Breast epithelium (tissue), 4 donors: ENCODE measurements around the gene QSOX2. TPM values are rescaled to one million over a fixed set of nuclear protein-coding genes. Genes with fewer than 3 reads are reported as not detected.

ENCODE experiments used
- DNase-seq, 2 donors: peaks; one replicate each; pipeline ENCODE4 v3.0.0-alpha.2; 2019; ENCODE audit warnings: low spot score in 2 of 2
- H3K27ac ChIP-seq, 2 donors: fragments of 200-600 bp; sonication (generic) in 1 of 2; one replicate each; pipeline ENCODE4 v1.5.1; 2016 to 2019; ENCODE audit warnings: mild to moderate bottlenecking in 1 of 2
- H3K27me3 ChIP-seq, 2 donors: fragments of 200-600 bp; sonication (generic) in 1 of 2; one replicate each; pipeline versions ENCODE4 v1.5.1 to v1.6.0; 2017 to 2019; ENCODE audit warnings: control low read depth in 1 of 2, mild to moderate bottlenecking in 1 of 2
- H3K36me3 ChIP-seq: fragments of 200-600 bp; one replicate; pipeline ENCODE4 v1.5.1; 2019
- H3K4me1 ChIP-seq, 2 donors: fragments of 200-600 bp; sonication (generic); one replicate each; pipeline ENCODE4 v1.5.1; 2016 to 2019; ENCODE audit warnings: control low read depth in 1 of 2
- H3K4me3 ChIP-seq, 3 donors: fragments of 200-600 bp; sonication (generic); 1 replicate in 2 of 3; 2 replicates in 1 of 3; pipeline ENCODE4 v1.5.1; 2016 to 2019; ENCODE audit warnings: mild to moderate bottlenecking in 3 of 3, moderate library complexity in 2 of 3
- H3K9me3 ChIP-seq, 2 donors: fragments of 200-600 bp; sonication (generic) in 1 of 2; one replicate each; pipeline ENCODE4 v1.5.1; 2016 to 2019; ENCODE audit warnings: control low read depth in 1 of 2
- POLR2A ChIP-seq: fragments of 450-650 bp; IDR thresholded peaks from one replicate; pipeline ENCODE4 v1.6.1; 2016; ENCODE audit warnings: antibody characterized with exemption, mild to moderate bottlenecking, moderate library complexity
- POLR2AphosphoS5 ChIP-seq, 3 donors: sonication (generic); formaldehyde crosslinking; IDR thresholded peaks; one replicate each; pipeline ENCODE4 v1.6.1; 2017; ENCODE audit warnings: antibody characterized with exemption in 3 of 3
- intact Hi-C: fragments of 100-400 bp; cut with DNase I; formaldehyde crosslinking; loops from one replicate; pipeline ENCODE4 v1.15.1; 2023; ENCODE audit warnings: low total_unique reads
- total RNA-seq, 3 donors: library from RNA; depleted of rRNA; stranded (reverse); fragments of >200 nt; gene quantifications; one replicate each; pipeline ENCODE4 v1.1.0, GENCODE V29; 2016
- TF ChIP-seq, protein P1 (sequence below), 3 donors: fragments of 450-650 bp; IDR thresholded peaks; one replicate each; pipeline ENCODE4 v1.5.1; 2016 to 2017; ENCODE audit warnings: antibody characterized with exemption in 3 of 3, mild to moderate bottlenecking in 3 of 3, moderate library complexity in 3 of 3

The QSOX2 gene
- total RNA-seq, 3 donors from 2014 or later = 5.6 to 8.8 (median 6.2) TPM

DNA sequence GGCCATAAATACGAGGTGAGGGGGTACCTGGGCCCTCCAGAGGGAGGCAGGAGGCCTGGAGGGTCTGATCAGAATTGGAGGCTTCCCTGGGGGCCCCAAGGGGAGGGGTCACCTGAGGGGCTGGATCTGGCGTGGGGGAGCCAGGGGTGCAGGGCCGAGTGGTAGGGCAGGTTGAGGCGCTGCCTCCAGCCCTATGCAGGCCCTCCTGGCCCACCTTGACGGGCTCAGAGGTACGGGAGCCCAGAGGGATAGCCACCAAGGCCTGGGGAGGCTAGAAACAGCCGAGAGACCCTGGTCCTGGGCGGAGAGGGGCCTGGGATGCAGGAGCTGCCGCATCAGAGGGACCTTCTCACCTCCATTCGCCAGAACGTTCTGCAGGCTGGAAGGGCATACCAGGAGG, 65.0 kb downstream of the QSOX2 start:
- H3K4me1 ChIP-seq = no peaks in the 10 kb centered on the region
- H3K27me3 ChIP-seq = peaks cover 0 to 38% of the 10 kb centered on the region in 2 donors
- H3K4me3 ChIP-seq = no peak overlapping the region
- H3K27ac ChIP-seq = no peak overlapping the region
- TF ChIP-seq, protein P1, sequence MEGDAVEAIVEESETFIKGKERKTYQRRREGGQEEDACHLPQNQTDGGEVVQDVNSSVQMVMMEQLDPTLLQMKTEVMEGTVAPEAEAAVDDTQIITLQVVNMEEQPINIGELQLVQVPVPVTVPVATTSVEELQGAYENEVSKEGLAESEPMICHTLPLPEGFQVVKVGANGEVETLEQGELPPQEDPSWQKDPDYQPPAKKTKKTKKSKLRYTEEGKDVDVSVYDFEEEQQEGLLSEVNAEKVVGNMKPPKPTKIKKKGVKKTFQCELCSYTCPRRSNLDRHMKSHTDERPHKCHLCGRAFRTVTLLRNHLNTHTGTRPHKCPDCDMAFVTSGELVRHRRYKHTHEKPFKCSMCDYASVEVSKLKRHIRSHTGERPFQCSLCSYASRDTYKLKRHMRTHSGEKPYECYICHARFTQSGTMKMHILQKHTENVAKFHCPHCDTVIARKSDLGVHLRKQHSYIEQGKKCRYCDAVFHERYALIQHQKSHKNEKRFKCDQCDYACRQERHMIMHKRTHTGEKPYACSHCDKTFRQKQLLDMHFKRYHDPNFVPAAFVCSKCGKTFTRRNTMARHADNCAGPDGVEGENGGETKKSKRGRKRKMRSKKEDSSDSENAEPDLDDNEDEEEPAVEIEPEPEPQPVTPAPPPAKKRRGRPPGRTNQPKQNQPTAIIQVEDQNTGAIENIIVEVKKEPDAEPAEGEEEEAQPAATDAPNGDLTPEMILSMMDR (IDR thresholded peaks at IDR 0.05) = no peak
- TF ChIP-seq POLR2AphosphoS5 (IDR thresholded peaks at IDR 0.05) (no peak), POLR2A (no peak)
- intact Hi-C loops = no loop called here
- no peak for DNase-seq
- no peaks in the 10 kb centered on the region for H3K36me3 ChIP-seq
- no peaks in the 10 kb centered on the region for H3K9me3 ChIP-seq

DNA sequence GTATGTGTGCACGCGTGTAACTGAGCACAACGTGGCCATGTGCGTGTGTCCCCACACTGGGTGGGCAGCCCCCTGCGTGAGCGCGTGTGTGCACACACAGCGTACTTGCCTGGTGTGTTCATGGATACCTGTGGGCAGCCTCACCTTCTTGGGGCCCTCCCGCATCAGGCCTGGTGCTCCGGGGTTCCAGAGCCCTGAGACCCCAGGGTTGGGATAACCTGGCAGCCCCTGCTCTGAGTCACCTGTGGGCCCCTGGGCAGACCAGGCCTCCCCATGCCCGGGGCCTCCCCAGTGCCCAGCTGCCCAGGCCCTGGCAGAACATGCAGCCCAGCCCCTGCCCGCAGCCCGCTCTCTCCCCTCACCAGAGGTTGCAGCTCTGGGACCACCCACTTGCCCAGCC, 65.9 kb downstream of the QSOX2 start:
- Histone ChIP-seq H3K9me3 (no peaks in the 10 kb centered on the region), H3K36me3 (no peaks in the 10 kb centered on the region), H3K4me3 (no peak overlapping the region), H3K27me3 (peaks cover 0 to 31% of the 10 kb centered on the region in 2 donors), H3K4me1 (no peaks in the 10 kb centered on the region), H3K27ac (no peak overlapping the region)
- intact Hi-C loops = no loop called here
- TF ChIP-seq, protein P1 (IDR thresholded peaks at IDR 0.05) = no peak
- no peak for TF ChIP-seq POLR2AphosphoS5 (IDR thresholded peaks at IDR 0.05)
- no peak for TF ChIP-seq POLR2A
- no peak for DNase-seq

GRCh38 chr9:136179101-136179616, 66.5 kb downstream of the QSOX2 start:
- H3K27ac ChIP-seq = no peak overlapping the region

GRCh38 chr9:136178773-136179075, 66.9 kb downstream of the QSOX2 start:
- Histone ChIP-seq H3K4me1 (no peaks in the 10 kb centered on the region), H3K27ac (no peak overlapping the region), H3K9me3 (no peaks in the 10 kb centered on the region), H3K36me3 (no peaks in the 10 kb centered on the region), H3K27me3 (peaks cover 0 to 29% of the 10 kb centered on the region in 2 donors), H3K4me3 (no peak overlapping the region)
- intact Hi-C loops = no loop called here
- TF ChIP-seq, protein P1 (IDR thresholded peaks at IDR 0.05) = no peak
- TF ChIP-seq POLR2AphosphoS5 (IDR thresholded peaks at IDR 0.05) (no peak), POLR2A (no peak)
- DNase-seq = no peak

More at GRCh38 chr9:136179101-136179616, 66.5 kb downstream of the QSOX2 start:
- DNase-seq = no peak
- H3K27me3 ChIP-seq = peaks cover 0 to 31% of the 10 kb centered on the region in 2 donors
- H3K9me3 ChIP-seq = no peaks in the 10 kb centered on the region
- H3K36me3 ChIP-seq = no peaks in the 10 kb centered on the region
- H3K4me1 ChIP-seq = no peaks in the 10 kb centered on the region
- TF ChIP-seq POLR2A (no peak), POLR2AphosphoS5 (IDR thresholded peaks at IDR 0.05) (no peak)
- TF ChIP-seq, protein P1 (IDR thresholded peaks at IDR 0.05) = no peak
- intact Hi-C loops = no loop called here
- H3K4me3 ChIP-seq = no peak overlapping the region

- Histone ChIP-seq H3K4me3 (no peak overlapping the region), H3K36me3 (no peaks in the 10 kb centered on the region), H3K27ac (no peak overlapping the region), H3K9me3 (no peaks in the 10 kb centered on the region), H3K27me3 (peaks cover 0 to 24% of the 10 kb centered on the region in 2 donors), H3K4me1 (no peaks in the 10 kb centered on the region)
- intact Hi-C loops = no loop called here
- DNase-seq = no peak
- TF ChIP-seq POLR2AphosphoS5 (IDR thresholded peaks at IDR 0.05) = no peak
- TF ChIP-seq, protein P1 (IDR thresholded peaks at IDR 0.05) = no peak
- no peak for TF ChIP-seq POLR2A
These were observed 67.4 kb downstream of the QSOX2 start for GRCh38 chr9:136178061-136178772.
